ENCODE measurements around the gene TEDC2.

The TEDC2 gene

GRCh38 chr16:2511128-2511800, 51.4 kb downstream of the TEDC2 start:
- no peak overlapping the region for H3K4me3 ChIP-seq (ENCODE audit: low read length)
- peak; percentile 57 for DNase-seq (ENCODE audit: low read depth)
- no peak for TF ChIP-seq CTCF (IDR thresholded peaks at IDR 0.05; ENCODE audit: insufficient read depth, low read depth, low read length, missing control alignments)

- no peak overlapping the region for H3K4me3 ChIP-seq (ENCODE audit: low read length)
- no peak for TF ChIP-seq CTCF (IDR thresholded peaks at IDR 0.05; ENCODE audit: insufficient read depth, low read depth, low read length, missing control alignments)
- no peak for DNase-seq (ENCODE audit: low read depth)
Observed at GRCh38 chr16:2511996-2512734, 52.3 kb downstream of the TEDC2 start.

DNA sequence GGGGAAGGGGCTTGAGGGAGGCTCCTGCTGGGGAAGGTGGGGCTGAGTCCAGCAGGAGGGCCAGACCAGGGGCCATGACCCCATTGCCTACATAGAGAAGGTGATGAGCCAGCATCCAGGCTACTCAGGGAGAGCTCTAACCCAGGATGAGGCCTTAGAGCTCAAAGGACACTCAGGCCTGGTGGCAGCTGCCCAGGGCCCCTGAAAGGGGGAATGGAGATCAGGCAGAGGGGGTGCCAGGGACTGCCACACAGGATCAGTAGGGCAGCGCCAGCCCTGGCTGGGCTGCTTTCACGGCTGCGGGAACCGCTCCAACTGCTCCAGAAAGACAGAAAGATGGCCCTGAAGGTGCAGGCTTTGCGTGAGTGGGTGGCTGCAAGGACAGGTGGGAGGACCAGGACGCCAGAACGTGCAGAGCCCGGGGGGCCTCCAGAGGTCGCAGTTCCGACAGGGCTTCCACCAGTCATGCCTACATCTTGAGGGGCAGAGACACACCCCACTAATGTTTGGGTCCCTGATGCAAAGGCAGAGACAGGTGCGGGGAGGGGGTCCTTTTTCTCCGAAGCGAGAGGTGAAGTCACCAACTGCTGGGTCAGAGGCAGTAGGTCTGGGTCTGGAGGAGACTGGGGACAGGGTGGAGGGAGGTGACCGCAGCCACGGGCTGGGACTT, 53.0 kb downstream of the TEDC2 start:
- no peak for DNase-seq (ENCODE audit: low read depth)
- H3K4me3 ChIP-seq (ENCODE audit: low read length): peak overlapping the region; percentile 43
- no peak for TF ChIP-seq CTCF (IDR thresholded peaks at IDR 0.05; ENCODE audit: insufficient read depth, low read depth, low read length, missing control alignments)

DNA sequence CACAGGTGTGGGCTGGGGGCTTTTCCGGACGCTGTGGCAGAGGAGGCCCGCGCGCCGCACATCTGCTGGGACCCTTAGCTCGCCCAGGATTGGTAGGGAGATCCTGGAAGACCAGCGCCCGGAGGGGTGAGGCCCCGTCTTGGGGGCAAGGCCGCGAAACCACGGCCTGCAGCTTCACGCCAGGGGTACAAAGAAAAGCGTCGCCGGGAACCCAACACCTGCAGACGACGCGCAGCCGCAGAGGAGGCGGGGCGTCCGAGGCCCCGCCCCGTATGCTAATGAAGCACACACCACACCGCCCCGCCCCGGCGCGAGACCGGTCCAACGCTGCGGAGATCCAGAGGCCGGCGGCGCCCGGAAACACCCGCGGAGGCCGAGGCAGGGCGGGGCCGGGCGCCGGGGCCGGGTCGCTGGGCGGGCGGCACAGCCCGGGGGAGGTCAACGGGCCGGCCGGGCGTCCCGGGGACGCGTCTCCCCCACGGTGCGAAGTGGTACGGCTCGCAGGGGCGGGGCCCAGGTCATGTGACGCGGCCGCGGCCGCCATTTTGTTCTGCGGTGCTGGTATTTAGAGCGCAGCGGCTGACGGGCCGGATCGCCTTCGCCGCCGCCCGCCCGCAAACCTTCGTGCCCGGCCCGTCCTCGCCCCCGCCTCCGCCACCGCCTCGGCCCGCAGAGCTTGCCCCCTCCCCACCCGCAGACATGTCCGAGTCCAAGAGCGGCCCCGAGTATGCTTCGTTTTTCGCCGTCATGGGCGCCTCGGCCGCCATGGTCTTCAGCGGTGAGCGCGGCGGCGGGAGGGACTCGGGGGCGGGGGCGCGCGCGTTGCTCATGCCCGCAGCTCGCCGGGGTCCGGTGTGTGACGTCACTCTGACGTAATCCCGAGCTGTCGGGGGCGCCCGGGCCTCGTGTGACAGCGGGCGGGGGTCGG, 53.8 kb downstream of the TEDC2 start, which contains the start of gene ATP6V0C:
Gene ATP6V0C, plus strand, starts transcription at position 548 of the 928 bp plus-strand sequence. Its CDS starts 152 bp downstream, at position 700.
- no peak for TF ChIP-seq CTCF (IDR thresholded peaks at IDR 0.05; ENCODE audit: insufficient read depth, low read depth, low read length, missing control alignments)
- H3K4me3 ChIP-seq (ENCODE audit: low read length): peak within 1 kb of the TSS; percentile 91
- peak; percentile 91 for DNase-seq (ENCODE audit: low read depth)

Data from epithelial cell of esophagus (primary cell).